Stimulated activated naive CD8-positive, alpha-beta T cell treated with anti-CD3 and anti-CD28 coated beads, Interleukin-15, Interleukin-2, amounts not matched to agents 100 ng/mL and 50 ng/mL, for 24 hours (primary cell): ENCODE measurements around the gene RHBDD3.

Experiments
- H3K27ac Mint-ChIP-seq: one replicate; pipeline ENCODE4 v1.8.0; 2021; ENCODE audit warnings: mild to moderate bottlenecking, mixed read lengths
- H3K27me3 Mint-ChIP-seq: one replicate; pipeline ENCODE4 v1.8.0; 2021; ENCODE audit warnings: mixed read lengths
- H3K36me3 Mint-ChIP-seq: one replicate; pipeline ENCODE4 v1.8.0; 2021; ENCODE audit warnings: low read depth, mixed read lengths
- H3K4me1 Mint-ChIP-seq: one replicate; pipeline ENCODE4 v1.8.0; 2021; ENCODE audit warnings: low read depth, mixed read lengths
- H3K4me3 Mint-ChIP-seq: one replicate; pipeline ENCODE4 v1.8.0; 2021; ENCODE audit warnings: mild to moderate bottlenecking, mixed read lengths
- H3K9me3 Mint-ChIP-seq: one replicate; pipeline ENCODE4 v1.8.0; 2021; ENCODE audit warnings: mixed read lengths

Gene RHBDD3

GRCh38 chr22:29211466-29211865 lies 56.3 kb downstream of the RHBDD3 start:
- H3K4me3 Mint-ChIP-seq = no peak overlapping the region
- H3K27ac Mint-ChIP-seq = no peak overlapping the region
- H3K36me3 Mint-ChIP-seq = no peaks in the 10 kb centered on the region
- peaks cover 19% of the 10 kb centered on the region for H3K27me3 Mint-ChIP-seq
- peaks cover 2% of the 10 kb centered on the region for H3K4me1 Mint-ChIP-seq
- H3K9me3 Mint-ChIP-seq = no peaks in the 10 kb centered on the region

GRCh38 chr22:29211066-29211465 lies 56.7 kb downstream of the RHBDD3 start:
- H3K4me1 Mint-ChIP-seq = peaks cover 6% of the 10 kb centered on the region
- peaks cover 22% of the 10 kb centered on the region for H3K27me3 Mint-ChIP-seq
- H3K36me3 Mint-ChIP-seq = no peaks in the 10 kb centered on the region
- no peaks in the 10 kb centered on the region for H3K9me3 Mint-ChIP-seq
- H3K27ac Mint-ChIP-seq = no peak overlapping the region
- no peak overlapping the region for H3K4me3 Mint-ChIP-seq
